Activated T-cell treated with anti-CD3 and anti-CD28 coated beads, Interleukin-2, amount 50 U/mL, for 48 hours (primary cell): Measurements from ENCODE around the gene CSTB.

ENCODE experiments used
- DNase-seq, 2 experiments: peaks; one replicate each; pipeline ENCODE4 v3.0.0-alpha.2; 2020

CSTB gene

DNA sequence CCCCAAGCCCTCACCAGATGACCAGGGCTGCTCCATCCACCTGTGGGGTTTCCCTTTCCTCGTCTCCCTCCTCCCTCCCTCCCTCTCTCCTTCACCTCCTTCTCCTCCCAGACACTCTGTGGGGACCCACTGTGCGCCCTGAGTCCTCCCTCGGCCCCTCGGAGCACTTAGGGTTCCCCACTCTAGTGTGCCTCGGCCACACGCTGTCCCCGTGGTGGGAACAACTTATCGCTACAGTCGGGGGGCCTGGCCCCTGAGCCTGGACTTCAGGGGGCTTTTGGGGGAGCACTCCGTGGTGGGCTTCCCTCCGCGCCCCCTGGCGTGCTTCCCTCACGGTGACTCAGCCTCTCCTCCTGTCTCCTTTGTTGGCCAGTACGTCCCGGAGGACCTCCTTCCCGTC lies 27.5 kb downstream of the CSTB start:
- DNase-seq, result no peak

DNA sequence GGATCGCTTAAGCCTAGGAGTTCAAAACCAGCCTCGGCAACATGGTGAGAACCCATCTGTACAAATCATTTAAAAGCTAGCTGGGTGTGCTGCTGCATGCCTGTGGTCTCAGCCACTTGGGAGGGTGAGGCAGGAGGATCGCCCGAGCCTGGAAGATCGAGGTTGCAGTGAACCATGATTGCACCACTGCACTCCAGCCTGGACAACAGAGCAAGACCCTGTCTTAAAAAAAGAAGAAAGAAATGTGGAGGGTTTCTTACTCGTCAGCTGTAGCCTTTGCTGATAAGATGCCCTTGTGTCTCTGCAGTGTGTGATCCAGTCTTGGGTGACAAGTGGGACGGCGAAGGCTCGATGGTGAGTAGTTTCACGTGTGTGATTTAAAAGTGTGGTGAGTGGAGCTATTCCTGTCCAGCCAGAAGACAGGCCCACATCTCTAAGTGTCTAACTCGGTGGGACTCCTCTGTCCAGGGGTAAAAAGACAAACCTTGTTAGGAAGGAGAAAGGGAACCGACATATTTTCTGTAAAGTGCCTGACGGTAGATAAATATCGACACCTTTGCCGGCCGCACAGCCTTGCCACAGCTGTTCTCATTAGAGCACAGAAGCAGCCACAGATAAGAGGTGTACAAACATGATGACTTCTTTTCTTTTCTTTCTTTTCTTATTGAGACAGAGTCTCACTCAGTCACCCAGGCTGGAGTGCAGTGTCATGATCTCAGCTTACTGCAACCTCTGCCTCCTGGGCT lies 30.2 kb downstream of the CSTB start:
- DNase-seq, result no peak

DNA sequence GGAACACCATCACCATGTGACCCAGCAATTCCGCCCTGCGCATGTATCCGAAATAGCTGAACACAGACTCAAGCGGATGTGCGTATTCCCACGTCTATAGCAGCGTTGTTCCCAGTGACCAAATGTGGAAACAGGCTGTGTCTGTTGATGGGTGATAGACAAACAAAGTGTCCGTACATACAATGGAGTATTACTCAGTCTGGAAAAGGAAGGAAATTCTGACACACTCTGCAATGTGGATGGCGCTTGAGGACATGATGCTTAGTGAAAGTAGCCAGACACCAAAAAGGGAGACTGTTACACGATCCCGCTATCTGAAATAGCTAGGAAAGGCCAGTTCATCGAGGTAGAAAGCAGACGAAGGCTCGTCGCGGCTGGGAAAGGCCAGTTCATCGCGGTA lies 31.4 kb downstream of the CSTB start:
- no peak for DNase-seq

DNA sequence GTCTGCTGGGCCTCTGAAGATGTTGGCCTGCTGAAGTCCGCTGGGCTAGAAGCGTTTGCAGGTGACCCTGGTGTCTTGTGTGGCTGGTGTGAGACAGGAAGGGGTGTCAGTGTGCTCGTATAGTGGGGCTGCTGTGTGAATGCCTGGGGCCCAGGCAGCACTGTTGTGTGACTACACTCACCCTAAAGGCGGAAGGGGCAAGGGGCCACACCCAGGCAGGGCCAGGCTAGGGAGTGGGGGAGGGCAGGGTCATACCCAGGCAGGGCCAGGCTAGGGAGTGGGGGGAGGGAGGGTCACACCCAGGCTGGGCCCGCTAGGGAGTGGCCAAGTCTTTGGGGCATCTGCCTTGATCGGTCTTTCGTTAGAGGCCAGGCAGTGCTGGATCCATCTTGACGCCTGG lies 32.2 kb downstream of the CSTB start:
- no peak for DNase-seq

DNA sequence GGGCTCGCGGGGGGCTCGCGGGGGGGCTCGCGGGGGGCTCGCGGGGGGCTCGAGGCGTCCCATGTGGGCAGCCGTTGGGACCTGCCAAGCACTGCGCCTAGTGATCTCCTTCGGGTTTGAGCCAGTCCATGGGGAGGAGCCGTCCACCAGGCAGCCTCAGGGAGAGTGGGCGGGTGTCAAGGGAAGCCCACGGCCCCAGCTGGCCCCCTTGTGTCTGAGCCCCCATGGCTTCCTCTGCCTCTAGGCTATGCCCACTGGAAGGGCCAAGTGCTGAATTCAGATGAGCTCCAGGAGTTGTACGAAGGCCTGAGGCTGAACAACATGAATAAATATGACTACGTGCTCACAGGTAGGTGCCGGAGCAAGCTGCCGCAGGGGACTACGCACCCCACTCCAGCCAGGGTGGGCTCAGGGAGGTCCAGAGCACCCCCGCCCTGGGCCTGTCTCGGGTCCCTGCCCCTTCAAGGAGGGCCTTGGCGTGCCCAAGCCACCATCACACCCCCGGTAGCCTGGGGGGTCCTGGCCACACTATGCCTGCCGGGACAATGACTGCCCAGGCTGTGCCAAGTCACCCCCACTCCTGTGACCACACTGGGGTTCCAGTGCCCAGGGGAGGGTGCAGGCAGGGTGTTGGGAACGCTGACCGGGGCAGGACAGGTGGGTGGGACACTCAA lies 34.5 kb downstream of the CSTB start:
- DNase-seq, result no peak

DNA sequence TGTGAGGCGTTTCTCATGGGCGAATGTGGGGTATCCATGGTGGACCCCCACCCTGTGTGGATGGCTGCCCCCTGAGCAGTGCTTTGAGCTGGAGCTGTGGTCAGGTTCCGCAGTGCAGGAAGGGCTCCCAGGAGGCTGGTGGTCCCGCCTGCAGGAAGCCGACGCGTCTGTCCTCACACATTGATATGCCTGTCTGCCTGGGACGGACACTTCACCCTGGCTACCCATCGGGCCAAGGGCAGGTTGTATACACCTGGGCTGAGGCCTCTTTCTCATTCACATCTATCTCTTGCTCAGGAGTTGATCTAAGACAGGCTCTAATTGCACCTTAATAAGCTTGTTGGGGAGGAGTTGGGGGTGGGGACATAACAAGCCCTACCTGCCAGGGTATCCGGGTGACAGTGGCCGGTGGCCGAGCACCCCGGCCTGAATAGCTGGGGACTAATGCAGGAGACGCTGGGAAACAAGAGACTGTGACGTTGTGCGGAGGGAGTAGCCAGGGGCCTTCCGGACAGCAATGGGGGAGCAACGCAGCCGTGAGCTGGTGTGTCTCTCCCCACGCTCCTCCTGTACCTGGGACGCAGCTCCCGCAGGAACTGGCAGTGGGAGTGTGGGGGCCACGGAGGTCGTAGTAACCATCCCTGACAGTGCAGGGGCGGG lies 35.5 kb downstream of the CSTB start:
- no peak for DNase-seq

DNA sequence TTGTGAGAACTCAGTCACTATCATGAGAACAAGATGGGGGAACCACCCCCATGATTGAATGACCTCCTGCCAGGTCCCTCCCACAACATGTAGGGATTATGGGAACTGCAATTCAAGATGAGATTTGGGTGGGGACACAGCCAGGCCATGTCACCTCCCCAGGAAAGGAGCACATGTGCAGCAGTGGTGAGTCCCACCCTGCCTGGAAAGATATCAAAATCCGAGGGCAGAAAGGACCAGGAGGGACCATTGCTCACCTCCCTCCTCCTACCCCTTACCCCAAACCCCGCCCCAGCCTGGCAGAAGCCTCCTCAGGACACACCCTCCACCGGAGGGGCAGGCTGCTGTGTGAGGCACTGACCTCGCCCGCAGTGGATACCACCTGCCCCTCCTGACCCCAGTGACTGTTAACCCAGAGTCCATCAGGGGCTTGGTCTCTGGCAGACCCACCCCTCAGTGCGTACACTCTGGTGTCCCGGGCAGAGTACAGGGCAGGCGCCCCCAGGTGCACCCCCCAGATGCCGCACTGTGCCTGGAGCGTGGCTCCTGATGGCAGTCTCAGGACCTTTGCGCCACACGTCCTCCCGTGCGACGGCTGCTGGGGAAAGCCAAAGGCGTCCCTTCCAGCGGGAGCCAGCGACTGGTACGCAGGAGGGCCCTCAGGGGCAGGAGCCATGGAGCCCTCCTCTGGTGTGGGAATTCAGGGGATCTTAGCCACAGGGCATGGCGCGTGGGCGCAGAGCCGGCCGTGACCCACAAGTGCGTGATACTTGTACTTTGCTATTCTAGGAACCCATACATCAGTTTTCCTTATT lies 36.3 kb downstream of the CSTB start:
- no peak for DNase-seq

DNA sequence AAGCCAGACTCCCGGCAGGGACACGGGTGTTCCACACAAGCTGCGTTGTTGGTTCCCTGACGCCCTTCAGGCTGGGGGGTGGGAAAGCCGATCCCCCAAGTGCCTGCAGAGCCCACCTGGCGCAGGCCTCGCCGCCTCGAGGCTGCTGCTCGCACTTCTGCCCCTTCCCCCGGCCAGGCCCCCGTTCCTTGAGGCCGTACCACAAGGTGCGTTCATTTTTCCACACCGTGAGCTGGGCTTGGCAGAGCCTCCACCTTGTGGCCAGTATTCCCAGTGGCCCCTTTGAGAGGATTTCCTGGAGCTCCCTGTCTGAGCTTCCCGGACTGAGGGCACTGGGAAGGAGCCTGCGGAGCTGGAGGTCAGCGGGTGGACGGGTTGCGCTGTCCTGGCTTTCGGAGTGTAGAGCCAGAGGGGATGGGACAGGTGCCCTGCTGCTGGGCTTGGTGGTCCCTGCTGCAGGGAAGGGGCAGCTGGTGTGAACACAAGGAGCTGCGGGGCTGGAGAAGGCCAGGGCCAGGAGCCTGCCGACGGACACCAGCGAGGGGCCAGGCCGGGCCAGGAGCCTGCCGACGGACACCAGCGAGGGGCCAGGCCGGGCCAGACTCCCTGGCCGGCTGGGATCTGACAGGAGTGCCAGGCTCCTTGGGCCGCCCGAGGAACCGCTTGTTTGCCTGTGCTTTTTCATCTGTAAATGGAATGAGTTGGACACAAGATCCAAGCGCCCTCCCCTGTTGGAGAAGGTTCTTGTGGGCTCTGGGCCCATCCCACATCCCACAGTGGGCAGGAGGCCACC lies 38.8 kb downstream of the CSTB start:
- DNase-seq, result no peak

DNA sequence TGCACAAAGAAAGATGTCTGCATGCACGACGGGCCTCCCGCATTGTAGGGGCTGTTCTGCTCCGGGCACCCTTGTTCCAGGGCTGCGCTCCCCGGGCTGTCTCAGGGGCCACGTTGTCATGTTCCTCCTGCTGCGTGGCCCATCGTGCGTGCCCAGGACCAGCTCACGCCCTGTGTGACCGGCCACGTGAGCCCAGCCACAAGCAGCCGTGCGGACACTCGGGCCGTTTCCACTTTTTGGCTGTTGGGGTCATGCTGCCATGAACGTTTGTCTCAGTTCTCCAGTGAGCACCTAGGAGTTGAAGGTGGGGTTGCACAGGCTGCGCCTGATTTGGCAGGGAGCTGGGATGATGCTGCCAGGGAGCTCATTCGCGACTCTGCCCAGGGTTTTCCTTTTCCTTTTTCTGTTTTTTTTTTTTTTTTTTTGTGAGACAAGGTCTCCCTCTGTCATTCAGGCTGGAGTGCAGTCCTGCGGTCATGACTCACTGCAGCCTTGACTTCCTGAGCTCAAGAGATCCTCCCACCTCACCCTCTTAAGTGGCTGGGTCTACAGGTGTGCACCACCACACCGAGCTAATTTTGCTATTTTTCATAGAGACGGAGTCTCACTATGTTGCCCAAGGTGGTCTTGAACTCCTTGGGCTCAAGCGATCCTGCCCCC lies 39.8 kb downstream of the CSTB start:
- DNase-seq, result no peak

DNA sequence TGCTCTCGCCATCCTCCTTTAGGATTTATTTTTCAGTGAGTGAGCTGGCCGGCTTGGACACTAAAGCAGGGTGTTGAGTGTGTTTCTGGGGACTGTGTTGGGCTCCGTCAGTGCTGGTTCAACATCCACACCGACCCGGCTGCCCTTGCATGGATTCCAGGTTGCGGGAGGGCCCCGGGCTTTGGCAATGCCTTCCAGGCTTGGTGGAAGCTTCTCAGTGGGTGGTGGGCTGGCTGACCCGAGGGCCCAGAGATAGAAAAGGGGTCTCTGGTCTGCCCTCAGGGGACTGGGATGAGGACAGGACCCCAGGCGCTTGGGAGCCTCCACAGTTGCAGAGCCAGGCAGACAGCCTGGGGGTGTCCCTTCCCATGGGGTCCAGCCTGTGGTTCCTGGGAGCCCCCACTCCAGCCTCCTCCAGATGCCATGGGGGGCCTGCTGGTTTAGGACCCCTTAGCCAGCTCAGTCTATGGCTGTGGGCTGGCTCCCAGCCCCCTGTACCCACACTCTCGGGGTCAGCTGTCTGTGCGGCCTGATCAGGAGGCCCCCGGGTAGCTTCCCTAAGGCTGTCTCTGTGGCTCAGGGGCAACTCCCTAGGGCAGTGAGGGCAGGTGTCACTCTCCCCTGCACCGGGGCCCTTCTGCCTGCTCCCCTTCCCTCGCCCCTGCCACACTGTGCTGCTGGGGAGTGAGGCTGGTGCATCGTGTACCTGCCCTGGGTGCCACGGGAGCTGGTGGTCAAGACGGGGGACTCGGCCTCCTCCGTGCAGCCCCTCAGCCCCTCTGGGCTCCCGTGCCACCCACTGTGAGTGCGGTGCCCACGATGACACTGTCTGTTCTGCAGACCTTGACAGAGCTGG lies 40.6 kb downstream of the CSTB start:
- no peak for DNase-seq

DNA sequence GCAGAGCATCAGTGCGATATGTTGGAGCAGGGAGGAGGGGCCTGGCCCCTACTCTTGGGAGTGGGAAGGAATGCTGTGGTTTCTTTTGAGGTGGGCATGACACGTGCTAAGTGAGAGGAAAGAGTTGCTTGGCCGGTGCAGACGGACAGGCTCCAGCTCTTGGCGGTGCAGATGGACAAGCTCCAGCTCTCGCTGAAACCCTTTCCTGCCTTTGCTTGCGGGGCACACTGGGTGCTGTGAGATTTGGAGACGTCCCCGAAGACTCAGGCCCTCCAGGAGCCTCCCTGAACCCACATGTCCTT lies 41.2 kb downstream of the CSTB start:
- DNase-seq, result no peak

DNA sequence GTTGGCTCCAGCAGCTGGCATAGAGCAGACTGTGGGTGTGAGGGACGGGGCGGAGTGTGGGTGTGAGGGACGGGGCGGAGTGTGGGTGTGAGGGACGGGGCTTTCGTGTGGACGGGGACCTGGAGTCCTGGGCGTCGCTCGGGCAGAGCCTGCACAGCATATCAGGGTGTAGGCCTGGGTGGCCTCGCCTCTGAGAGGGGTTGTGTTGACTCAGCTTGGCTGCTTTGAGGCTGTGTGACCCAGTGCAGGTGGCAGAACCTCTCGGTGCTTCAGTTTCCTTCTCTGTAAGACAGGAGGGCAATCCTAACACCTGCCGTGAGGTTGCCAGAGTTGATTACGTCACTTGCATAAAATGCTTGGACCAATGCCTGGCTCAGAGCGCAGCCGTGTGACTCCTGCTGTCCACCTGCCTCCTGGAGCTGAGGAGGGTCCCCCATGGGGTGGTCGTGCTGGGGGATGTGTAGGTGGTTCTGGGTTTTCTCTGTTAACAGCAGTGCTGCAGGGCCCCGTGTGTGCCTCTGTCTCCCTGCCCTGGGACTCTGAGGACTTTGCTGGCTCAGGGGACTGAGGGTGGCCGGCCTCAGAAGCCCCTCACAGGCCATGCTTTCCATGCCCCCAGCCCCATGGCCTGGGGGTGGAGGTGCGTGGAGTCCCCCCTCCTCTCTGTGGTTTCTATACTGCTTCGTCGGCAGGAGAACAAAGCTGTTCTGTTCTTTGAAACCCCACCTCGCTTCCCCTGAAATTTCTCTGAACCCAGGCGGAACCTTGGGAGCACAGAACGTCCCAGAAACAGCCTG lies 41.8 kb downstream of the CSTB start:
- DNase-seq, result peak; percentile 53 to 60

DNA sequence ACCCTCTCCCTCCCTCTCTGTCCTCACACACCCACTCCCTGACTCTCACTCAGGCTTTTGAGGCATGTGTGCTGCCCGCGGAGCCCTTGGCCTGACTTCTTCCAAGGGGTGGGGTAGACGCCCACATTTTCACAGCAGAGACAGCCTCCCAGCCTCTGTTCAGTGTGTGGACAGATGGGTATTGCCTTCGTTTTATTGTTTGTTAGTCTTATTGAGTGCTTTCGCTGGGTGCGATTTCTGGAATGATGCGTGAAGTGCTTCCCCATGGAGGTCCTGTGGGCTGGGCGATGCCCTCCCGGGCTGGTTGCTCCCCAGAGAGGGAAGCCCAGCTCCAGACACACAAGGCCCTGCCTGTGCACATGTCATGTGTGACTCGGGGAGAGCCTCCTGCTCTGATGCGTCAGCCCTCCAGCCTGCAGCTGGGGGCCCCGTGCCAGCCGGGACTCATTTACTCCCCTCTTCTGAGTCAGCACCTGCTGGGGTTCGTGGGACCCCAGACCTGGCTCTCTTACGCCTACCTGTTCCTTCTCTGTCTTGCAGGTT lies 42.5 kb downstream of the CSTB start:
- peak; percentile 71 to 74 for DNase-seq

DNA sequence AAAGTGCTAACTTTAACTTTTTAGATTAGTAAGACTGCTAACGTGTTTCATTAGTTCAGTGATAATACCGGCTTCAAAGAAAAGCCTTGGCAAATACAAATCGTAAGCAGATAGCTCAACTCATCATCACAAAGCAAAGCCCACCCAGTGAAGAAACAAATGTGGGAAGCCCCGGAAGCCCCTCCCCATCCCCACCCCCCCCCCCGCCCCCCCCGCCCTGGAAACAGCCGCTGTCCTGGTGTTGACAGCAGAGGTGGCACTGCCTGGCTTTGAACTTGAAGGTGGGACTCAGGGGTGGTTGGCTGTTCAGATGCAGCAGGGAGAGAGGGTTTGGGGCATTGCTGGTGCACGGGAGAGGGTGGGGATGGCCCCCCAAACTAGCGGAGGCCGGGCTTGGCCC lies 43.0 kb downstream of the CSTB start:
- peak in 1 of 2 experiments; percentile 28 for DNase-seq

DNA sequence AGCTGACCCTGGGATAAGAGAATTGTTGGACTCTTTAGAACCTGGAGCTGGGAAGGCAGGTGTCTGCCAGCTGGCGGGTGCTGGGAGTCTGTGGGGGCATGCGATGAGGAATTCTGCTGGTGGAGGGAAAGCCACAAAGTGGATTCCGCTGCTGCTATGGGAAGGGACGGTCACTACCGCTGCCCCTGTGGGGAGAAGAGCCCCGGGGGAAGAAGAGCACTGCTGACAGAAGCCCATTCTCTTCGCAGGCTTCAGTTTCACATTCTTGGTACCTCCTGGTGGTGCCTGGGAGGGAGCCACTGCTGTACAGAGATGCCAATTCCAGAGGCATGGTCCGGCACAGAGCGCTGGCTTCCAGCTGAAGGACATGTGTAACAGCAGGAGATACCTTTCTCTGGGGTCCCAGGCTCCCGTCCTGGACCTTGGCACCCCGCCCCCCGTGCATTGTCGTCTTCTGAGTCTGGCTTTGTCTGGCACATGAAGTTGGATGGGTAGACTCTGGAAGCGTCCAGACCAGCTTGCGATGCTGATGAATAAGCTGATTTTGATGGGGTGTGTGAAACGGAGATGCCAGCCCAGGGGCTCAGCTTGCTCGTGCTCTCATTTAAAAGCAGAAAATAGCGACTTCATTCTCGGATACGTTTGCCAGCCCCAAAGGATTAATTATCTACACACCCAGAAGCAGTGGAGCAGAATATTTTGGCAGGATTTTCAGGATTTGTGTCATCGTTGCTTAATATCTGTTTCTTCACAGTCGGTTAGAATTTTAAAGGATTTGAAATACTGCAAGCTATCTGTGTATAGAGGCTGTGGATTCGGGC lies 44.0 kb downstream of the CSTB start:
- no peak for DNase-seq

DNA sequence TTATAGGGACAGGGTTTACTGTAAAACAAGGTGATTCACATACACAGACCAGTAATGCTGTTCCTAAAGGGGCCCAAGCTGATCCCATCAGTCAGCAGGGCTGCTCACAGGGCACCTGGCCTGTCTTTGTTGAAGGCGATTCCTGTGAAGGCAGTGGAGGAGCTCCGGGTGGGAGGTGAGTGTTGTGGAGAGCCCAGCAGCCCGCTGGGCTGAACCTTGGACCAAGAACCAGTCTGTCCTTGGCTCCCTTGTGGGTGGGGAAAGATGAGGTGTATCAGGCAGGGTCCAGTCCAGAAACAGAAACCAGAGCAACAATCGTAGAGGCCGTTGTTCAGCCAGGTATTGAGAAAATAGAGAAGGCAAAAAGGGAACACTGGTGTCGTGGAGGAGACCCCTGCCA lies 44.6 kb downstream of the CSTB start:
- DNase-seq, result no peak

DNA sequence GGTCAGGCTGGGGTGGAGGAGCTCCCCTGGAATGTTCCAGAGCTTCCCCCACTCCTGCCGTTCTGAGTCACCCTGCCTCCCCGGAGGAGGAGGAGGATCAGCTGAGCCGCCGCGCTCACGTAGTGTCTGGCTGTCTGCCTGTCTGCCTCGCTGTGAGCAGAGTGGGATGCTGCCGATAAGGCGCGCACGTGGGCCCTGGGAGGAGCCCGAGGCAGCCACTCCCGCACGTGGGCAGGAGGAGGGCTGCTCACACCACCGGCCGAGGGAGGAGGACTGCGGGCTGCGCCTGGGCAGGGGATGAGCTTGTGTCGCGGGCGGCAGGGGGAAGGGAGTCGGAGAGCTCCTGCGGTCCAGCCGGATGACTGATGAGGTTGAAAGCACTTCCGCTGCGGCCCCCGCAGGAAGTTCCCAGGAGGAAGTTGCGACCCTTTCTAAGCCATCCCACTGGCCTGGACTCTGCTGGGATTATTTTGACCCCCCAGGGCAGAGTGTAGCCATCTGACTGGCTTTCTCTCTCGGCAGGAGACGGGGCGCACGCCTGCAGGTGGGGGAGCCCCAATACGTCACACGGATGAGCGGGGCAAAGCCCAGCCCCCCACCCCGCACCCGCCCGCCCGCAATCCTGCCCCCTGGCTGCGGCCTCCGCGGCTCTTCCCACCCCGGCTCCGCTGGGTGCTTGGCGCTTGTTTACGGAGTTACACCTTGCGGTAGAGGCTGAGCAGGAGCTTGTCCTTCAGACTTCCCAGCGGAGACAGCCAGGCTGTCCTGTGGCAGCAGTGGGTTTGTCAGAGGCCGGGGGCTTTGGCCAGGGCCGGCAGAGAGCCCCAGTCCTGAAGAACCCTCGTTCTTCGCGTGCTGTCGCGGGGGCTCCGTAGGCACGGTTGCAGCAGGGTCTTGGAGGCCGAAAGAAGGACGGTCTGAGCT lies 47.4 kb downstream of the CSTB start:
- peak; percentile 88 to 90 for DNase-seq

DNA sequence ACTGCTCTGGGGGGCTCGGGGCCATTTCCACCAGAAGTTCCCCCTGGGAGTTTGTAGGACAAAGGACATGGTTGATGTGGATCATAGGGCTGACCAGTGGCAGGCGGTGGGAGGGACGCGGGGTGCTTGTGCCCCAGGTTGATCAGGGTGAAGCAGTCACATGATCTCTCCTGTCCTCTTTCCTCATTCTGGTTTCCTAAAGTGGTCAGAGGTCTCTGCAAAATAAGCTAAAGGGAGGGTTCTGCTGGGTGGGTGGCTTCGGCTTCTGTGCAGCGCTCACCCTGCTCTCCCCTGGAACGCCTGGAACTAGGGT lies 48.0 kb downstream of the CSTB start:
- no peak for DNase-seq
